HEK293 (cell line): ENCODE data around the gene HINT3.
A peak's percentile ranks its signal among the peaks of the same experiment; 100 is the strongest.

ENCODE experiments used
- CTCF ChIA-PET: fragments of 350-600 bp; formaldehyde crosslinking; extraction: SDS; loops from one replicate; lab custom pipeline; 2021; ENCODE audit warnings: antibody characterized with exemption; lab: Yijun Ruan, JAX
- POLR2A ChIA-PET: fragments of 300-600 bp; formaldehyde crosslinking; extraction: SDS; loops from one replicate; lab custom pipeline; 2020; ENCODE audit warnings: antibody characterized with exemption, inconsistent platforms; lab: Yijun Ruan, JAX
- H3K27ac ChIP-seq: fragments of 200-500 bp; sonication (Bioruptor generic); 2 replicates; pipeline ENCODE4 v1.5.1; 2014; ENCODE audit warnings: low read depth, low read length, control low read depth, inconsistent platforms; ENCODE audit errors: extremely low read depth
- H3K36me3 ChIP-seq, 2 experiments: fragments of 200-500 bp in 1 of 2; sonication (Bioruptor generic) in 1 of 2; 1 replicate in 1 of 2; 2 replicates in 1 of 2; pipeline ENCODE4 v1.5.1; 2014 to 2017; ENCODE audit warnings: inconsistent platforms in 2 of 2, low read length in 2 of 2; ENCODE audit not compliant: control insufficient read depth in 2 of 2, insufficient read depth in 1 of 2
- H3K4me1 ChIP-seq: fragments of 200-500 bp; sonication (Bioruptor generic); 2 replicates; pipeline ENCODE4 v1.5.1; 2014; ENCODE audit warnings: mild to moderate bottlenecking, low read length, inconsistent platforms; ENCODE audit not compliant: control insufficient read depth, insufficient read depth
- H3K4me3 ChIP-seq: 2 replicates; pipeline ENCODE4 v1.5.1; 2011; ENCODE audit warnings: low read depth, mild to moderate bottlenecking, control low read depth, low read length, moderate library complexity
- H3K9me3 ChIP-seq: fragments of 200-500 bp; sonication (Bioruptor generic); 2 replicates; pipeline ENCODE4 v1.5.1; 2014; ENCODE audit warnings: low read depth, low read length, inconsistent platforms; ENCODE audit not compliant: control insufficient read depth, insufficient read depth
- KLF7 ChIP-seq: fragments of 450-650 bp; formaldehyde crosslinking; IDR thresholded peaks from 2 replicates; pipeline ENCODE4 v1.5.1; 2016; ENCODE audit warnings: missing biosample characterization, missing genetic modification characterization, borderline replicate concordance
- MEIS1 ChIP-seq: sonication (generic); formaldehyde crosslinking; IDR thresholded peaks from 2 replicates; pipeline ENCODE4 v1.8.1; 2022; ENCODE audit warnings: missing genetic modification reagents, mild to moderate bottlenecking, borderline replicate concordance
- PRDM1 ChIP-seq: fragments of 450-650 bp; formaldehyde crosslinking; IDR thresholded peaks from 2 replicates; pipeline ENCODE4; 2016; ENCODE audit warnings: missing biosample characterization, missing genetic modification characterization
- SALL2 ChIP-seq: fragments of 450-650 bp; formaldehyde crosslinking; IDR thresholded peaks from 2 replicates; pipeline ENCODE4 v1.5.0; 2017; ENCODE audit warnings: missing biosample characterization, mild to moderate bottlenecking, missing genetic modification characterization, borderline replicate concordance
- ZBTB17 ChIP-seq: fragments of 450-650 bp; formaldehyde crosslinking; IDR thresholded peaks from 2 replicates; pipeline ENCODE4 v1.5.1; 2016; ENCODE audit warnings: missing biosample characterization, missing genetic modification characterization
- ZNF23 ChIP-seq: fragments of 450-650 bp; formaldehyde crosslinking; IDR thresholded peaks from 2 replicates; pipeline ENCODE4 v1.5.1; 2016; ENCODE audit warnings: missing biosample characterization, missing genetic modification characterization, borderline replicate concordance
- ZNF311 ChIP-seq: fragments of 450-650 bp; formaldehyde crosslinking; IDR thresholded peaks from 2 replicates; pipeline ENCODE4 v1.5.1; 2017; ENCODE audit warnings: missing biosample characterization, missing genetic modification characterization, borderline replicate concordance
- ZNF600 ChIP-seq: fragments of 450-650 bp; formaldehyde crosslinking; IDR thresholded peaks from 2 replicates; pipeline ENCODE4 v1.5.1; 2016; ENCODE audit warnings: missing biosample characterization, missing genetic modification characterization
- ZNF76 ChIP-seq: fragments of 450-650 bp; formaldehyde crosslinking; IDR thresholded peaks from 2 replicates; pipeline ENCODE4; 2016; ENCODE audit warnings: low read depth, missing biosample characterization, missing genetic modification characterization, borderline replicate concordance
- ZNF768 ChIP-seq: fragments of 450-650 bp; formaldehyde crosslinking; IDR thresholded peaks from 2 replicates; pipeline ENCODE4 v1.5.1; 2018; ENCODE audit warnings: missing biosample characterization, mild to moderate bottlenecking, missing genetic modification characterization
- ZNF830 ChIP-seq: fragments of 450-650 bp; IDR thresholded peaks from 2 replicates; pipeline ENCODE4 v1.5.0; 2018; ENCODE audit warnings: missing biosample characterization, missing genetic modification characterization, low read depth, mild to moderate bottlenecking, moderate library complexity
- TF ChIP-seq, protein P1 (sequence below): fragments of 450-650 bp; formaldehyde crosslinking; IDR thresholded peaks from 2 replicates; pipeline ENCODE4 v1.5.1; 2016; ENCODE audit warnings: missing biosample characterization, missing genetic modification characterization
- TF ChIP-seq, protein P2 (sequence below): fragments of 450-650 bp; formaldehyde crosslinking; IDR thresholded peaks from 2 replicates; pipeline ENCODE4 v1.5.1; 2016; ENCODE audit warnings: missing biosample characterization, missing genetic modification characterization
- TF ChIP-seq, protein P3 (sequence below): fragments of 450-650 bp; formaldehyde crosslinking; IDR thresholded peaks from 2 replicates; pipeline ENCODE4 v1.5.1; 2017; ENCODE audit warnings: missing biosample characterization, missing genetic modification characterization
- TF ChIP-seq, protein P4 (sequence below): fragments of 450-650 bp; formaldehyde crosslinking; optimal IDR thresholded peaks from 2 replicates; pipeline ENCODE3; 2016; ENCODE audit warnings: missing biosample characterization, mild to moderate bottlenecking, missing genetic modification characterization
- TF ChIP-seq, protein P5 (sequence below): fragments of 450-650 bp; formaldehyde crosslinking; IDR thresholded peaks from 2 replicates; pipeline ENCODE4 v1.5.1; 2016; ENCODE audit warnings: missing biosample characterization, missing genetic modification characterization

Gene HINT3

DNA sequence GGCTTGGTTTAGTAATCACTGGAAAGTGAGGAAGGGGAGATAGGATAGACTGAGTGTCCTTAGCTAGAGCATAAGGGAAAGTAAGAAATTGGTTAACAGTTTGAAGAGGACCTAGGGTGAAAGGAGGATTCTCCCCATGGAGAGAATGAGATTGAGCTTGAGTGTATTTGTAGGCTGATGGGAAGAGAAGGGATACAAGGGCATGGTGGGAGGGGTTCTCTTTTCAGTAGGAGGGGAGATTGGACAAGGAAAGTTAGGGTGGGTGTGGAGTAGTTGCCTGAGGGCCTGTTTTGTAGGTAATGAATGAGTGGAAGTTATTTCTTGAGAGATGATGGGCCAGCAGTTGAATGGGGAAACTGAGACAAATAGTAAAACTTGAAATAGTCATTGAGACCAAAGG, 31.7 kb downstream of the HINT3 start (continued):
- TF ChIP-seq, protein P1, sequence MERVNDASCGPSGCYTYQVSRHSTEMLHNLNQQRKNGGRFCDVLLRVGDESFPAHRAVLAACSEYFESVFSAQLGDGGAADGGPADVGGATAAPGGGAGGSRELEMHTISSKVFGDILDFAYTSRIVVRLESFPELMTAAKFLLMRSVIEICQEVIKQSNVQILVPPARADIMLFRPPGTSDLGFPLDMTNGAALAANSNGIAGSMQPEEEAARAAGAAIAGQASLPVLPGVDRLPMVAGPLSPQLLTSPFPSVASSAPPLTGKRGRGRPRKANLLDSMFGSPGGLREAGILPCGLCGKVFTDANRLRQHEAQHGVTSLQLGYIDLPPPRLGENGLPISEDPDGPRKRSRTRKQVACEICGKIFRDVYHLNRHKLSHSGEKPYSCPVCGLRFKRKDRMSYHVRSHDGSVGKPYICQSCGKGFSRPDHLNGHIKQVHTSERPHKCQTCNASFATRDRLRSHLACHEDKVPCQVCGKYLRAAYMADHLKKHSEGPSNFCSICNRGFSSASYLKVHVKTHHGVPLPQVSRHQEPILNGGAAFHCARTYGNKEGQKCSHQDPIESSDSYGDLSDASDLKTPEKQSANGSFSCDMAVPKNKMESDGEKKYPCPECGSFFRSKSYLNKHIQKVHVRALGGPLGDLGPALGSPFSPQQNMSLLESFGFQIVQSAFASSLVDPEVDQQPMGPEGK (tag by site-specific recombination) = no peak
- TF ChIP-seq MEIS1 (CRISPR knock-in tag) (no peak), KLF7 (no peak)

DNA sequence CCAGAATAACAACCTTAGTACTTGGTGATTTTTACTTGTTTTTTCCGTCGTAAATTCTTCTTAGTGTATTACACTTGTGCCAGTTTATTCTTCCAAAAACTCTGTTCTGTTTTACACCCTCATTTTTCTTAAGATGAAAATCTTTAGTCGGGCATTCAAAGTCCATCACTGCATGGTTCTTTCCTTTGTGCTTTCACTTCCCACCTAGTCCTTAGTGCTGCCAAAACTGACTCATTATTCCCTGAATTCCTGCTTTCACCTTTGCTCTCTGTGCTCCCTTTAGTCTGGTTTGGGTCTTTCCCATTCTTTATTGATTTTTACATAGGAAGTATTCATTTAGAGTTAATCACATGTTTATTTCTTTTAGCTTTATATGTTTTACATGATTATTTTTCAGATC, 33.1 kb downstream of the HINT3 start:
- Histone ChIP-seq H3K36me3 (no peaks in the 10 kb centered on the region; a peak in 1 of 3 replicates), H3K27ac (no peak overlapping the region)
- no peak for TF ChIP-seq ZNF768 (tag by site-specific recombination)
- TF ChIP-seq, protein P2, sequence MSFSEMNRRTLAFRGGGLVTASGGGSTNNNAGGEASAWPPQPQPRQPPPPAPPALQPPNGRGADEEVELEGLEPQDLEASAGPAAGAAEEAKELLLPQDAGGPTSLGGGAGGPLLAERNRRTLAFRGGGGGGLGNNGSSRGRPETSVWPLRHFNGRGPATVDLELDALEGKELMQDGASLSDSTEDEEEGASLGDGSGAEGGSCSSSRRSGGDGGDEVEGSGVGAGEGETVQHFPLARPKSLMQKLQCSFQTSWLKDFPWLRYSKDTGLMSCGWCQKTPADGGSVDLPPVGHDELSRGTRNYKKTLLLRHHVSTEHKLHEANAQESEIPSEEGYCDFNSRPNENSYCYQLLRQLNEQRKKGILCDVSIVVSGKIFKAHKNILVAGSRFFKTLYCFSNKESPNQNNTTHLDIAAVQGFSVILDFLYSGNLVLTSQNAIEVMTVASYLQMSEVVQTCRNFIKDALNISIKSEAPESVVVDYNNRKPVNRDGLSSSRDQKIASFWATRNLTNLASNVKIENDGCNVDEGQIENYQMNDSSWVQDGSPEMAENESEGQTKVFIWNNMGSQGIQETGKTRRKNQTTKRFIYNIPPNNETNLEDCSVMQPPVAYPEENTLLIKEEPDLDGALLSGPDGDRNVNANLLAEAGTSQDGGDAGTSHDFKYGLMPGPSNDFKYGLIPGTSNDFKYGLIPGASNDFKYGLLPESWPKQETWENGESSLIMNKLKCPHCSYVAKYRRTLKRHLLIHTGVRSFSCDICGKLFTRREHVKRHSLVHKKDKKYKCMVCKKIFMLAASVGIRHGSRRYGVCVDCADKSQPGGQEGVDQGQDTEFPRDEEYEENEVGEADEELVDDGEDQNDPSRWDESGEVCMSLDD = no peak
- TF ChIP-seq MEIS1 (CRISPR knock-in tag) = no peak
- no peak for TF ChIP-seq ZNF23 (tag by site-specific recombination)
- TF ChIP-seq ZNF311 (tag by site-specific recombination) = no peak
- peak; percentile 17; the same call in 1 of the 2 replicates for TF ChIP-seq ZNF600 (tag by site-specific recombination)
- TF ChIP-seq, protein P3, sequence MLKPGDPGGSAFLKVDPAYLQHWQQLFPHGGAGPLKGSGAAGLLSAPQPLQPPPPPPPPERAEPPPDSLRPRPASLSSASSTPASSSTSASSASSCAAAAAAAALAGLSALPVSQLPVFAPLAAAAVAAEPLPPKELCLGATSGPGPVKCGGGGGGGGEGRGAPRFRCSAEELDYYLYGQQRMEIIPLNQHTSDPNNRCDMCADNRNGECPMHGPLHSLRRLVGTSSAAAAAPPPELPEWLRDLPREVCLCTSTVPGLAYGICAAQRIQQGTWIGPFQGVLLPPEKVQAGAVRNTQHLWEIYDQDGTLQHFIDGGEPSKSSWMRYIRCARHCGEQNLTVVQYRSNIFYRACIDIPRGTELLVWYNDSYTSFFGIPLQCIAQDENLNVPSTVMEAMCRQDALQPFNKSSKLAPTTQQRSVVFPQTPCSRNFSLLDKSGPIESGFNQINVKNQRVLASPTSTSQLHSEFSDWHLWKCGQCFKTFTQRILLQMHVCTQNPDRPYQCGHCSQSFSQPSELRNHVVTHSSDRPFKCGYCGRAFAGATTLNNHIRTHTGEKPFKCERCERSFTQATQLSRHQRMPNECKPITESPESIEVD = peak; percentile 72
- TF ChIP-seq PRDM1 = peak; percentile 46; the same call in 1 of the 2 replicates
- no peak for TF ChIP-seq ZNF76 (tag by site-specific recombination)
- TF ChIP-seq ZBTB17 (tag by site-specific recombination) = 0 out of 2 replicates have a peak, but pooled peaks have one; percentile 12
- TF ChIP-seq, protein P4, sequence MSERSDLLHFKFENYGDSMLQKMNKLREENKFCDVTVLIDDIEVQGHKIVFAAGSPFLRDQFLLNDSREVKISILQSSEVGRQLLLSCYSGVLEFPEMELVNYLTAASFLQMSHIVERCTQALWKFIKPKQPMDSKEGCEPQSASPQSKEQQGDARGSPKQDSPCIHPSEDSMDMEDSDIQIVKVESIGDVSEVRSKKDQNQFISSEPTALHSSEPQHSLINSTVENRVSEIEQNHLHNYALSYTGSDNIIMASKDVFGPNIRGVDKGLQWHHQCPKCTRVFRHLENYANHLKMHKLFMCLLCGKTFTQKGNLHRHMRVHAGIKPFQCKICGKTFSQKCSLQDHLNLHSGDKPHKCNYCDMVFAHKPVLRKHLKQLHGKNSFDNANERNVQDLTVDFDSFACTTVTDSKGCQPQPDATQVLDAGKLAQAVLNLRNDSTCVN = no peak
- TF ChIP-seq SALL2 = no peak
- TF ChIP-seq, protein P5, sequence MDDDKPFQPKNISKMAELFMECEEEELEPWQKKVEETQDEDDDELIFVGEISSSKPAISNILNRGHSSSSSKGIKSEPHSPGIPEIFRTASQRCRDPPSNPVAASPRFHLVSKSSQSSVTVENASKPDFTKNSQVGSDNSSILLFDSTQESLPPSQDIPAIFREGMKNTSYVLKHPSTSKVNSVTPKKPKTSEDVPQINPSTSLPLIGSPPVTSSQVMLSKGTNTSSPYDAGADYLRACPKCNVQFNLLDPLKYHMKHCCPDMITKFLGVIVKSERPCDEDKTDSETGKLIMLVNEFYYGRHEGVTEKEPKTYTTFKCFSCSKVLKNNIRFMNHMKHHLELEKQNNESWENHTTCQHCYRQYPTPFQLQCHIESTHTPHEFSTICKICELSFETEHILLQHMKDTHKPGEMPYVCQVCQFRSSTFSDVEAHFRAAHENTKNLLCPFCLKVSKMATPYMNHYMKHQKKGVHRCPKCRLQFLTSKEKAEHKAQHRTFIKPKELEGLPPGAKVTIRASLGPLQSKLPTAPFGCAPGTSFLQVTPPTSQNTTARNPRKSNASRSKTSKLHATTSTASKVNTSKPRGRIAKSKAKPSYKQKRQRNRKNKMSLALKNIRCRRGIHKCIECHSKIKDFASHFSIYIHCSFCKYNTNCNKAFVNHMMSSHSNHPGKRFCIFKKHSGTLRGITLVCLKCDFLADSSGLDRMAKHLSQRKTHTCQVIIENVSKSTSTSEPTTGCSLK (tag by site-specific recombination) = no peak
- TF ChIP-seq ZNF830 (tag by site-specific recombination) = no peak
- TF ChIP-seq, all 188 proteins: peak for 4
- no peaks in the 10 kb centered on the region for H3K9me3 ChIP-seq
- no peak overlapping the region for H3K4me3 ChIP-seq
- POLR2A ChIA-PET = no interaction called here
- H3K4me1 ChIP-seq = peaks cover 18% of the 10 kb centered on the region
- CTCF ChIA-PET = interaction anchor here (0.6 to 0.7 kb wide), 3 partner anchors 33 to 200 kb away, joined by 3 read pairs; partner anchors contain the start of gene HINT3
